NT2/D1 (cell line): ENCODE data around the gene PODXL.

Source experiments
- YY1 ChIP-seq: IDR thresholded peaks from 2 replicates; pipeline ENCODE4 v1.6.1; 2011; ENCODE audit not compliant: insufficient read length, insufficient read depth
- ZNF274 ChIP-seq: IDR thresholded peaks from 2 replicates; pipeline ENCODE4 v1.6.1; 2011; ENCODE audit warnings: mild to moderate bottlenecking, low read depth, low read length

DNA sequence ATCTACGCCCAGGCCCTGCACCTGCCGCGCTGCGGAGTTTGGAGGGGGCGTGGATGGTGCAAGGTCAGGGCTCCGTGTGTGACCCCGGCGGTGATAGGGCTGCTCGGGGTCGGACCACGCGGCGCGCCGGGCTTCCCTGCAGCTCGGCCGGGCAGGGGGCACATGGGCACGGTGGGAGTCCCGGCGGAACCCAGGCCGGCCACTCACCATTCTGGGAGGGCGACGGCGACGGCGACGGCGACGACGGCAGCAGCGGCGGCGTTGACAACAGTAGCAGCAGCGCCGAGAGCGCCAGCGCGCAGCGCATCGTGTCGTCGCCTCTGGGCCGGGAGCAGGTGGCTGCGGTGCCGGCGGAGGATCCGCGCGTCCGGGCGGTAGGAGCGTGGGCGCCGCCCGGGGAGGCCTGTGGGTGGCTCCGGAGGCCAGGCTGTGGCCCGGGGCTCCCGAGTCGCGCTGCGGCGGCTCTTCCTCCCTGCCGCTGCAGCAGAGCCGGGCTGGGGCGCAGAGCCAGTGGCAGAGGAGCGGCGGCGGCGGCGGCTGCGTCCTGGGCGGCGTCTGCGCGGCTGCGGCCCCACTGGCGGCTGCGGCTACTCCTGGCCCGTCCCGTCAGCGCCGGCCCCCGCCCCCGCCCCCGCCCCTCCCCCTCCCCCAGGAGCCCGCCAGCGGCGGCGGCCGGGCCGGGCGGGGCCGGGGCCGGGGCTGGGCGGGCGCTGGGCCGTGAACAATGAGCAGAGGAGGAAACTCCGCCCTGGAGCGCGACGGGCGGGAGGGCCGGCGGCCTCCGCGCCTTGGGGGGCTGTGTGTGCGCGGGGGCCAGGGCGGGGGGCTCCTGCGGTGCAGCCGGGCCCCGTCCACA, at the start of gene PODXL:
- no peak for TF ChIP-seq YY1
- TF ChIP-seq ZNF274, result no peak
